HL-60 (cell line): ENCODE data around the gene GREM1.

Experiments used
- TF ChIP-seq, protein P1 (sequence below): IDR thresholded peaks from one replicate; pipeline ENCODE4 v1.5.1; 2011; ENCODE audit warnings: low read length, control low read depth, inconsistent platforms; ENCODE audit not compliant: insufficient read depth
- TF ChIP-seq, protein P2 (sequence below): IDR thresholded peaks from 2 replicates; pipeline ENCODE4 v1.6.1; 2012; ENCODE audit warnings: low read depth; ENCODE audit not compliant: insufficient replicate concordance

- TF ChIP-seq, protein P1, sequence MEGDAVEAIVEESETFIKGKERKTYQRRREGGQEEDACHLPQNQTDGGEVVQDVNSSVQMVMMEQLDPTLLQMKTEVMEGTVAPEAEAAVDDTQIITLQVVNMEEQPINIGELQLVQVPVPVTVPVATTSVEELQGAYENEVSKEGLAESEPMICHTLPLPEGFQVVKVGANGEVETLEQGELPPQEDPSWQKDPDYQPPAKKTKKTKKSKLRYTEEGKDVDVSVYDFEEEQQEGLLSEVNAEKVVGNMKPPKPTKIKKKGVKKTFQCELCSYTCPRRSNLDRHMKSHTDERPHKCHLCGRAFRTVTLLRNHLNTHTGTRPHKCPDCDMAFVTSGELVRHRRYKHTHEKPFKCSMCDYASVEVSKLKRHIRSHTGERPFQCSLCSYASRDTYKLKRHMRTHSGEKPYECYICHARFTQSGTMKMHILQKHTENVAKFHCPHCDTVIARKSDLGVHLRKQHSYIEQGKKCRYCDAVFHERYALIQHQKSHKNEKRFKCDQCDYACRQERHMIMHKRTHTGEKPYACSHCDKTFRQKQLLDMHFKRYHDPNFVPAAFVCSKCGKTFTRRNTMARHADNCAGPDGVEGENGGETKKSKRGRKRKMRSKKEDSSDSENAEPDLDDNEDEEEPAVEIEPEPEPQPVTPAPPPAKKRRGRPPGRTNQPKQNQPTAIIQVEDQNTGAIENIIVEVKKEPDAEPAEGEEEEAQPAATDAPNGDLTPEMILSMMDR = no peak
- TF ChIP-seq, protein P2, sequence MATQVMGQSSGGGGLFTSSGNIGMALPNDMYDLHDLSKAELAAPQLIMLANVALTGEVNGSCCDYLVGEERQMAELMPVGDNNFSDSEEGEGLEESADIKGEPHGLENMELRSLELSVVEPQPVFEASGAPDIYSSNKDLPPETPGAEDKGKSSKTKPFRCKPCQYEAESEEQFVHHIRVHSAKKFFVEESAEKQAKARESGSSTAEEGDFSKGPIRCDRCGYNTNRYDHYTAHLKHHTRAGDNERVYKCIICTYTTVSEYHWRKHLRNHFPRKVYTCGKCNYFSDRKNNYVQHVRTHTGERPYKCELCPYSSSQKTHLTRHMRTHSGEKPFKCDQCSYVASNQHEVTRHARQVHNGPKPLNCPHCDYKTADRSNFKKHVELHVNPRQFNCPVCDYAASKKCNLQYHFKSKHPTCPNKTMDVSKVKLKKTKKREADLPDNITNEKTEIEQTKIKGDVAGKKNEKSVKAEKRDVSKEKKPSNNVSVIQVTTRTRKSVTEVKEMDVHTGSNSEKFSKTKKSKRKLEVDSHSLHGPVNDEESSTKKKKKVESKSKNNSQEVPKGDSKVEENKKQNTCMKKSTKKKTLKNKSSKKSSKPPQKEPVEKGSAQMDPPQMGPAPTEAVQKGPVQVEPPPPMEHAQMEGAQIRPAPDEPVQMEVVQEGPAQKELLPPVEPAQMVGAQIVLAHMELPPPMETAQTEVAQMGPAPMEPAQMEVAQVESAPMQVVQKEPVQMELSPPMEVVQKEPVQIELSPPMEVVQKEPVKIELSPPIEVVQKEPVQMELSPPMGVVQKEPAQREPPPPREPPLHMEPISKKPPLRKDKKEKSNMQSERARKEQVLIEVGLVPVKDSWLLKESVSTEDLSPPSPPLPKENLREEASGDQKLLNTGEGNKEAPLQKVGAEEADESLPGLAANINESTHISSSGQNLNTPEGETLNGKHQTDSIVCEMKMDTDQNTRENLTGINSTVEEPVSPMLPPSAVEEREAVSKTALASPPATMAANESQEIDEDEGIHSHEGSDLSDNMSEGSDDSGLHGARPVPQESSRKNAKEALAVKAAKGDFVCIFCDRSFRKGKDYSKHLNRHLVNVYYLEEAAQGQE = no peak
These were observed 30.2 kb upstream of the GREM1 start for GRCh38 chr15:32687556-32687955.
